ENCODE data around the gene AP2A1.
"Not testable (repeated sequence)": the region's sequence is repeated elsewhere in the genome, so short reads cannot be mapped to it uniquely, and the experiment has no call there.

Gene AP2A1

DNA sequence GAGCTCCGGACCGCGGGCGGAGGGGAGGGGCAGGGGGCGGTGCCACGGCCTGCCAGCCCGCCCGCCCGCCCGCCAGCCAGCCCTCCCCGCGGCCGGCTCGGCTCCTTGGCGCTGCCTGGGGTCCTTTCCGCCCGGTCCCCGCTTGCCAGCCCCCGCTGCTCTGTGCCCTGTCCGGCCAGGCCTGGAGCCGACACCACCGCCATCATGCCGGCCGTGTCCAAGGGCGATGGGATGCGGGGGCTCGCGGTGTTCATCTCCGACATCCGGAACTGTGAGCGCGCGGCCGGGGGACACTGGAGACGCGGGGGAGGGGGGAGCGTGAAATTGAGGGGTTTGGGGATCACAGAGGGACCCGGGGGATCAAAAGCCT lies at the start of gene AP2A1:
Gene AP2A1 (plus strand): TSS at position 72 of the 370 bp plus-strand sequence. CDS start 133 bp downstream, at position 205.
- H3K4me2 ChIP-seq, result peak within 1 kb of the TSS; percentile 90 to 100 (median 98)
- H3K9ac ChIP-seq, result peak within 1 kb of the TSS; percentile 75 to 95 (median 90)
- TF ChIP-seq Cebpa-rat (IDR thresholded peaks at IDR 0.05), result no peak
- peak within 1 kb of the TSS; percentile 75 to 93 (median 84) for H3K4me3 ChIP-seq
- peaks cover 6 to 44% (median 32%) of the 10 kb centered on the region in 11 experiments; a peak in 14 of 22 replicates for H4K20me1 ChIP-seq
- peaks cover 20 to 32% (median 24%) of the 10 kb centered on the region in 10 experiments for H3K4me1 ChIP-seq
- peak within 1 kb of the TSS; percentile 73 to 84 (median 78) for H3K27ac ChIP-seq
- no peaks in the 10 kb centered on the region for H3K9me3 ChIP-seq (replicated peaks in 1 of 11)
- H3K27me3 ChIP-seq, result no peaks in the 10 kb centered on the region
- H3K36me3 ChIP-seq, result peaks cover 0 to 25% (median 16%) of the 10 kb centered on the region in 11 experiments; a peak in 10 of 22 replicates

GRCh38 chr19:49718511-49718910 lies 48.3 kb upstream of the AP2A1 start:
- no peak overlapping the region for H3K4me3 ChIP-seq
- peak overlapping the region in 1 of 11 experiments; percentile 20; a peak in 1 of 22 replicates for H3K27ac ChIP-seq
- peaks cover 0 to 22% (median 14%) of the 10 kb centered on the region in 10 experiments; a peak in 17 of 20 replicates for H3K4me1 ChIP-seq
- no peak for TF ChIP-seq Cebpa-rat (IDR thresholded peaks at IDR 0.05)
- H4K20me1 ChIP-seq, result no peaks in the 10 kb centered on the region
- H3K36me3 ChIP-seq, result no peaks in the 10 kb centered on the region
- no peak overlapping the region for H3K9ac ChIP-seq
- peaks cover 4 to 34% (median 16%) of the 10 kb centered on the region in 11 experiments; a peak in 18 of 22 replicates for H3K9me3 ChIP-seq (replicated peaks in 1 of 11)
- no peaks in the 10 kb centered on the region for H3K27me3 ChIP-seq
- no peak overlapping the region for H3K4me2 ChIP-seq

DNA sequence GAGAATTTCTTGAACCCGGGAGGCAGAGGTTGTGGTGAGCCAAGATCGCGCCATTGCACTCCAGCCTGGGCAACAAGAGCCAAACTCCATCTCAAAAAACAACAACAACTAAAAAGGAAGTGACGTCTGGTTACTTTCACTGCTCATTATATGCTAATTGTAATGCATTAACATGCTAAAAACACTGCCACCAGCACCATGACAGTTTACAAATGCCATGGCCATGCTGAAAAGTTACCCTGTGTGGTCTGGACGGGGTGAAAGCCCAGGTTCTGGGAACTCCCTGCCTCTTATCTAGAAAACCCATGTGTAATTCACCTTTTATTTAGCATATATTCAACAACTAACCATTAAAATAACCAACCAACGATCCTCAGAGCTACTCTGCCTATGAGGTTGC lies 47.8 kb upstream of the AP2A1 start:
- peak overlapping the region in 1 of 11 experiments; percentile 20; a peak in 1 of 22 replicates for H3K27ac ChIP-seq
- peaks cover 4 to 35% (median 16%) of the 10 kb centered on the region in 11 experiments; a peak in 18 of 22 replicates for H3K9me3 ChIP-seq (replicated peaks in 1 of 11)
- H3K4me2 ChIP-seq, result no peak overlapping the region
- no peak overlapping the region for H3K9ac ChIP-seq
- no peaks in the 10 kb centered on the region for H3K27me3 ChIP-seq
- H3K36me3 ChIP-seq, result no peaks in the 10 kb centered on the region
- no peak overlapping the region for H3K4me3 ChIP-seq
- no peaks in the 10 kb centered on the region for H4K20me1 ChIP-seq
- TF ChIP-seq Cebpa-rat (IDR thresholded peaks at IDR 0.05), result no peak
- H3K4me1 ChIP-seq, result peaks cover 0 to 22% (median 14%) of the 10 kb centered on the region in 10 experiments; a peak in 17 of 20 replicates

GRCh38 chr19:49719420-49719819 lies 47.4 kb upstream of the AP2A1 start:
- not testable (repeated sequence) for H3K27me3 ChIP-seq, H3K36me3 ChIP-seq, H3K4me2 ChIP-seq, H3K4me3 ChIP-seq, H4K20me1 ChIP-seq, H3K9ac ChIP-seq, H3K27ac ChIP-seq
- Histone ChIP-seq H3K9me3 (replicated peaks in 1 of 11) (peaks cover 4 to 35% (median 16%) of the 10 kb centered on the region in 11 experiments; a peak in 18 of 22 replicates), H3K4me1 (peaks cover 0 to 22% (median 14%) of the 10 kb centered on the region in 10 experiments; a peak in 17 of 20 replicates)

GRCh38 chr19:49727217-49728030 lies 39.4 kb upstream of the AP2A1 start:
- no peak overlapping the region for H3K9ac ChIP-seq
- no peak overlapping the region for H3K4me2 ChIP-seq
- peaks cover under 1 to 17% (median 5%) of the 10 kb centered on the region in 11 experiments; a peak in 16 of 22 replicates for H3K9me3 ChIP-seq (replicated peaks in 1 of 11)
- no peak overlapping the region for H3K4me3 ChIP-seq
- H3K4me1 ChIP-seq, result peaks cover 0 to 9% (median 0%) of the 10 kb centered on the region in 10 experiments; a peak in 3 of 20 replicates
- TF ChIP-seq Cebpa-rat (IDR thresholded peaks at IDR 0.05), result no peak
- H3K36me3 ChIP-seq, result no peaks in the 10 kb centered on the region
- no peaks in the 10 kb centered on the region for H3K27me3 ChIP-seq
- H4K20me1 ChIP-seq, result no peaks in the 10 kb centered on the region
- H3K27ac ChIP-seq, result no peak overlapping the region

DNA sequence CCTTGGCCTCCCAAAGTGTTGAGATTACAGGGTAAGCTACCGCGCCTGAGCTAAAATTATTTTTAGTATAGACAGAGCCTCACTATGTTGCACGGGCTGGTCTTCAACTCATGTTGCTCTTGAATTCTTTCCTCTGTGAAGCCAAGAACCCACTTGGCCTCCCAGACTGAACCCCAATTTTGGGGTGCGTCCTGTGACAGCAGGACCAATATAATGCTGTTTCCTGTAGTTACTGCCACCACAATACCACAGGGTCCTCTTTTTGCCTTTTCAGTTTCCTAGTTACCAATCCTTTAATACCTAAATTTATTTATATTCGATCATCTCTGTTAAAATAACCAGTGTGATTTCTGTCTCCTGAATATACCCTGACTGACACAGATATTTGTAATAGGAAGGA lies 36.6 kb upstream of the AP2A1 start:
- H3K9me3 ChIP-seq (replicated peaks in 1 of 11), result peaks cover 0 to 5% (median 0%) of the 10 kb centered on the region in 11 experiments; a peak in 1 of 22 replicates
- H3K36me3 ChIP-seq, result no peaks in the 10 kb centered on the region
- no peaks in the 10 kb centered on the region for H3K27me3 ChIP-seq
- no peak overlapping the region for H3K4me3 ChIP-seq
- no peak overlapping the region for H3K9ac ChIP-seq
- no peak overlapping the region for H3K27ac ChIP-seq
- no peaks in the 10 kb centered on the region for H4K20me1 ChIP-seq
- TF ChIP-seq Cebpa-rat (IDR thresholded peaks at IDR 0.05), result no peak
- H3K4me2 ChIP-seq, result 0 out of 22 replicates have a peak overlapping the region, but pooled peaks of 1 of the 11 experiments have one; percentile 15
- peaks cover 0 to 9% (median 0%) of the 10 kb centered on the region in 10 experiments; a peak in 3 of 20 replicates for H3K4me1 ChIP-seq

DNA sequence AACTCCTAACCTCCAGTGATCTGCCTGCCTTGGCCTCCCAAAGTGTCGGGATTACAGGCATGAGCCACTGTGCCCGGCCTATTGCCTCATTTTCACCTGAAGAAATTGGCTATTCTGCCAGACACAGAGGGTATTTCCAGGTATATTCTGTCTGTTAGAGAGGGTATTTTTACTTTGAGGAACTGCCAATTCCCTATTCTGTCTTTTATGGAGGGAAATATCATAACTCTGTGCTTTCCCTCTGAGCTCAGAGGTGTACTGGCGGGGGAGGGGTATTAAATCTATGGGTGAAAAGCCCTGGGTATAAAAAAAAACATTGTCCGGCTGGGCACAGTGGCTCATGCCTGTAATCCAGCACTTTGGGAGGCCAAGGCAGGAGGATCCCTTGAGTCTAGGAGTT lies 28.5 kb upstream of the AP2A1 start:
- Histone ChIP-seq H3K27me3 (no peaks in the 10 kb centered on the region), H3K4me1 (peaks cover 0 to 17% (median 4%) of the 10 kb centered on the region in 10 experiments; a peak in 11 of 20 replicates), H3K27ac (no peak overlapping the region), H4K20me1 (no peaks in the 10 kb centered on the region), H3K4me3 (no peak overlapping the region), H3K4me2 (no peak overlapping the region), H3K9ac (no peak overlapping the region; a peak in 1 of 22 replicates), H3K9me3 (replicated peaks in 1 of 11) (0 out of 22 replicates have a peak, but pooled peaks cover 0 to 3% (median 0%) of the 10 kb centered on the region in 11 experiments), H3K36me3 (no peaks in the 10 kb centered on the region)
- TF ChIP-seq Cebpa-rat (IDR thresholded peaks at IDR 0.05), result no peak

- no peaks in the 10 kb centered on the region for H3K36me3 ChIP-seq
- no peak overlapping the region for H3K27ac ChIP-seq
- H3K4me3 ChIP-seq, result no peak overlapping the region
- peaks cover 0 to 17% (median 4%) of the 10 kb centered on the region in 10 experiments; a peak in 11 of 20 replicates for H3K4me1 ChIP-seq
- no peak for TF ChIP-seq Cebpa-rat (IDR thresholded peaks at IDR 0.05)
- H3K9me3 ChIP-seq (replicated peaks in 1 of 11), result peaks cover 0 to 4% (median 0%) of the 10 kb centered on the region in 11 experiments; a peak in 1 of 22 replicates
- H3K9ac ChIP-seq, result no peak overlapping the region
- H3K4me2 ChIP-seq, result no peak overlapping the region
- no peaks in the 10 kb centered on the region for H4K20me1 ChIP-seq
- H3K27me3 ChIP-seq, result no peaks in the 10 kb centered on the region
These were observed 27.7 kb upstream of the AP2A1 start for GRCh38 chr19:49739098-49739497.

GRCh38 chr19:49739933-49740332 lies 26.9 kb upstream of the AP2A1 start:
- H4K20me1 ChIP-seq, result no peaks in the 10 kb centered on the region
- H3K9me3 ChIP-seq (replicated peaks in 1 of 11), result peaks cover 0 to 11% (median under 1%) of the 10 kb centered on the region in 11 experiments; a peak in 8 of 22 replicates
- H3K4me3 ChIP-seq, result no peak overlapping the region
- H3K4me1 ChIP-seq, result peaks cover 0 to 17% (median 4%) of the 10 kb centered on the region in 10 experiments; a peak in 11 of 20 replicates
- H3K4me2 ChIP-seq, result no peak overlapping the region
- H3K27ac ChIP-seq, result no peak overlapping the region
- no peaks in the 10 kb centered on the region for H3K36me3 ChIP-seq
- no peak overlapping the region for H3K9ac ChIP-seq
- TF ChIP-seq Cebpa-rat (IDR thresholded peaks at IDR 0.05), result no peak
- H3K27me3 ChIP-seq, result no peaks in the 10 kb centered on the region

Measured in BLaER1 treated with 17β-estradiol and CSF1 and Interleukin-3, amounts not matched to agents 10 nM and 100 nM (cell line).